ENCODE data around the gene GUCY1A2.

- no peak for TF ChIP-seq POLR2A (IDR thresholded peaks at IDR 0.05)
- TF ChIP-seq EP300 (IDR thresholded peaks at IDR 0.05): no peak
- TF ChIP-seq POLR2AphosphoS5 (IDR thresholded peaks at IDR 0.05): no peak
Measured at GRCh38 chr11:106974831-106975230, 43.4 kb downstream of the GUCY1A2 start.

Data from upper lobe of left lung (tissue), 4 donors.